Measurements from ENCODE around the gene CLIC4. TPM values are rescaled to one million over a fixed set of nuclear protein-coding genes. Genes with fewer than 3 reads are reported as not detected.
"Not testable (repeated sequence)": the region's sequence is repeated elsewhere in the genome, so short reads cannot be mapped to it uniquely, and the experiment has no call there.

The CLIC4 gene
- total and polyA plus RNA-seq, 5 experiments from 2014 or later = 0.07 to 6.6 (median 0.50) TPM

- H3K9me3 Mint-ChIP-seq = no peaks in the 10 kb centered on the region
- no peak overlapping the region for H3K27ac Mint-ChIP-seq
- DNase-seq (no peak), ATAC-seq (no peak)
- peaks cover 0 to 18% (median 0%) of the 10 kb centered on the region in 4 donors for H3K4me1 Mint-ChIP-seq
- H3K27me3 Mint-ChIP-seq = peaks cover 0 to 3% (median 0%) of the 10 kb centered on the region in 5 donors
- no peak overlapping the region for H3K4me3 Mint-ChIP-seq
- POLR2A ChIA-PET = interaction anchor here (0.7 kb wide), 1 partner anchor 21 kb away, joined by 8 read pairs; no protein-coding TSS in a partner anchor
- no peaks in the 10 kb centered on the region for H3K36me3 Mint-ChIP-seq
These were observed 28.4 kb downstream of the CLIC4 start for GRCh38 chr1:24773618-24774017.

GRCh38 chr1:24775348-24775747 lies 30.1 kb downstream of the CLIC4 start:
- H3K9me3 Mint-ChIP-seq = no peaks in the 10 kb centered on the region
- H3K27me3 Mint-ChIP-seq = peaks cover 0 to 4% (median 0%) of the 10 kb centered on the region in 5 donors
- no peak overlapping the region for H3K27ac Mint-ChIP-seq
- no peak for DNase-seq
- no peak for ATAC-seq
- H3K36me3 Mint-ChIP-seq = no peaks in the 10 kb centered on the region
- H3K4me1 Mint-ChIP-seq = peaks cover 0 to 8% (median 0%) of the 10 kb centered on the region in 4 donors
- no peak overlapping the region for H3K4me3 Mint-ChIP-seq
- POLR2A ChIA-PET = interaction anchor here (0.7 kb wide), 1 partner anchor 26 kb away, joined by 3 read pairs; no protein-coding TSS in a partner anchor

- Mint-ChIP-seq H3K27me3 (peaks cover 0 to 4% (median 0%) of the 10 kb centered on the region in 5 donors), H3K9me3 (no peaks in the 10 kb centered on the region), H3K4me3 (no peak overlapping the region), H3K4me1 (peaks cover 0 to 3% (median 0%) of the 10 kb centered on the region in 4 donors), H3K27ac (no peak overlapping the region), H3K36me3 (no peaks in the 10 kb centered on the region)
- DNase-seq (no peak), ATAC-seq (no peak)
- POLR2A ChIA-PET = no interaction called here
These were observed 30.7 kb downstream of the CLIC4 start for GRCh38 chr1:24775916-24776315.

GRCh38 chr1:24776821-24777220 lies 31.6 kb downstream of the CLIC4 start:
- H3K9me3 Mint-ChIP-seq = no peaks in the 10 kb centered on the region

GRCh38 chr1:24778141-24778540 lies 32.9 kb downstream of the CLIC4 start:
- Mint-ChIP-seq H3K9me3 (no peaks in the 10 kb centered on the region), H3K27me3 (peaks cover 0 to 6% (median 2%) of the 10 kb centered on the region in 5 donors), H3K27ac (no peak overlapping the region), H3K4me3 (no peak overlapping the region), H3K36me3 (no peaks in the 10 kb centered on the region), H3K4me1 (peaks cover 0 to 3% (median under 1%) of the 10 kb centered on the region in 4 donors)
- no peak for DNase-seq
- no peak for ATAC-seq
- POLR2A ChIA-PET = no interaction called here

More at GRCh38 chr1:24776821-24777220, 31.6 kb downstream of the CLIC4 start:
- Mint-ChIP-seq H3K27me3 (peaks cover 0 to 4% (median 2%) of the 10 kb centered on the region in 5 donors), H3K36me3 (no peaks in the 10 kb centered on the region), H3K27ac (no peak overlapping the region), H3K4me3 (no peak overlapping the region), H3K4me1 (peaks cover 0 to 3% (median under 1%) of the 10 kb centered on the region in 4 donors)
- DNase-seq (no peak), ATAC-seq (no peak)
- POLR2A ChIA-PET = no interaction called here

- H3K36me3 Mint-ChIP-seq, ATAC-seq, H3K27me3 Mint-ChIP-seq: not testable (repeated sequence)
These were observed 34.0 kb downstream of the CLIC4 start for GRCh38 chr1:24779199-24779598.

GRCh38 chr1:24779689-24780464 lies 34.6 kb downstream of the CLIC4 start:
- Mint-ChIP-seq H3K4me3 (no peak overlapping the region), H3K36me3 (no peaks in the 10 kb centered on the region), H3K27me3 (peaks cover 0 to 5% (median 2%) of the 10 kb centered on the region in 5 donors), H3K4me1 (peaks cover 0 to 3% (median under 1%) of the 10 kb centered on the region in 4 donors), H3K27ac (no peak overlapping the region), H3K9me3 (no peaks in the 10 kb centered on the region)
- POLR2A ChIA-PET = interaction anchor here (1.9 kb wide), 1 partner anchor 35 kb away, joined by 6 read pairs; the partner anchor contains the start of gene CLIC4
- ATAC-seq (no peak), DNase-seq (no peak)

More at GRCh38 chr1:24779199-24779598, 34.0 kb downstream of the CLIC4 start:
- POLR2A ChIA-PET = interaction anchor here (1.9 kb wide), 1 partner anchor 34 kb away, joined by 6 read pairs; the partner anchor contains the start of gene CLIC4
- not testable (repeated sequence) for H3K4me1 Mint-ChIP-seq, H3K27ac Mint-ChIP-seq, H3K4me3 Mint-ChIP-seq, H3K9me3 Mint-ChIP-seq, DNase-seq

GRCh38 chr1:24780626-24781025 lies 35.4 kb downstream of the CLIC4 start:
- not testable (repeated sequence) for H3K4me1 Mint-ChIP-seq, DNase-seq, H3K4me3 Mint-ChIP-seq, H3K36me3 Mint-ChIP-seq, ATAC-seq, H3K27me3 Mint-ChIP-seq, H3K27ac Mint-ChIP-seq, H3K9me3 Mint-ChIP-seq
- POLR2A ChIA-PET = interaction anchor here (0.6 to 0.7 kb wide), 2 partner anchors 76 to 233 kb away, joined by 3 to 4 read pairs; no protein-coding TSS in a partner anchor

GRCh38 chr1:24782689-24783088 lies 37.4 kb downstream of the CLIC4 start:
- H3K4me3 Mint-ChIP-seq = no peak overlapping the region
- H3K4me1 Mint-ChIP-seq = peaks cover 0 to 6% (median under 1%) of the 10 kb centered on the region in 4 donors
- H3K36me3 Mint-ChIP-seq = no peaks in the 10 kb centered on the region
- no peak overlapping the region for H3K27ac Mint-ChIP-seq
- no peaks in the 10 kb centered on the region for H3K9me3 Mint-ChIP-seq
- POLR2A ChIA-PET = no interaction called here
- DNase-seq (no peak), ATAC-seq (no peak)
- H3K27me3 Mint-ChIP-seq = peaks cover 0 to 4% (median 2%) of the 10 kb centered on the region in 5 donors

GRCh38 chr1:24783713-24784112 lies 38.5 kb downstream of the CLIC4 start:
- peaks cover 0 to 4% (median 2%) of the 10 kb centered on the region in 5 donors for H3K27me3 Mint-ChIP-seq
- no peak overlapping the region for H3K4me3 Mint-ChIP-seq
- H3K36me3 Mint-ChIP-seq = no peaks in the 10 kb centered on the region
- no peaks in the 10 kb centered on the region for H3K9me3 Mint-ChIP-seq
- H3K4me1 Mint-ChIP-seq = peaks cover 0 to 6% (median under 1%) of the 10 kb centered on the region in 4 donors
- H3K27ac Mint-ChIP-seq = peak overlapping the region in 1 of 10 donors; percentile 58
- POLR2A ChIA-PET = no interaction called here
- ATAC-seq = no peak
- DNase-seq = no peak

- POLR2A ChIA-PET = no interaction called here
- Mint-ChIP-seq H3K9me3 (no peaks in the 10 kb centered on the region), H3K4me3 (no peak overlapping the region), H3K4me1 (peaks cover 0 to 6% (median under 1%) of the 10 kb centered on the region in 4 donors), H3K36me3 (no peaks in the 10 kb centered on the region), H3K27ac (peak overlapping the region in 1 of 10 donors; percentile 25), H3K27me3 (peaks cover 0 to 2% (median 0%) of the 10 kb centered on the region in 5 donors)
- ATAC-seq = no peak
- no peak for DNase-seq
These were observed 40.9 kb downstream of the CLIC4 start for GRCh38 chr1:24786191-24786590.

- no peaks in the 10 kb centered on the region for H3K27me3 Mint-ChIP-seq
- H3K27ac Mint-ChIP-seq = no peak overlapping the region
- H3K4me3 Mint-ChIP-seq = no peak overlapping the region
- ATAC-seq = no peak
- peaks cover 0 to 12% (median 0%) of the 10 kb centered on the region in 4 donors for H3K4me1 Mint-ChIP-seq
- DNase-seq = no peak
- H3K9me3 Mint-ChIP-seq = no peaks in the 10 kb centered on the region
- no peaks in the 10 kb centered on the region for H3K36me3 Mint-ChIP-seq
- POLR2A ChIA-PET = no interaction called here
These were observed 45.2 kb downstream of the CLIC4 start for GRCh38 chr1:24790490-24790889.

- POLR2A ChIA-PET = no interaction called here
- peaks cover 0 to 5% (median 0%) of the 10 kb centered on the region in 4 donors for H3K4me1 Mint-ChIP-seq
- peaks cover 0 to 6% (median 0%) of the 10 kb centered on the region in 9 donors for H3K9me3 Mint-ChIP-seq
- H3K27ac Mint-ChIP-seq = no peak overlapping the region
- DNase-seq (no peak), ATAC-seq (no peak)
- peaks cover 0 to 4% (median 4%) of the 10 kb centered on the region in 3 donors for H3K36me3 Mint-ChIP-seq
- H3K27me3 Mint-ChIP-seq = no peaks in the 10 kb centered on the region
- no peak overlapping the region for H3K4me3 Mint-ChIP-seq
These were observed 48.3 kb downstream of the CLIC4 start for GRCh38 chr1:24793447-24794129.
